Measurements from ENCODE around the gene NHP2.
A peak's percentile ranks its signal among the peaks of the same experiment; 100 is the strongest.

The NHP2 gene

GRCh38 chr5:178121391-178122276 lies 32.1 kb downstream of the NHP2 start:
- Histone ChIP-seq H3K9me3 (ENCODE audit: control extremely low read depth in 1 of 5, control insufficient read depth in 4 of 5, insufficient read depth in 2 of 5, low read depth in 1 of 5, low read length in 4 of 5) (no peaks in the 10 kb centered on the region), H3K27me3 (replicated peaks in 2 of 5; ENCODE audit: control insufficient read depth in 4 of 5, insufficient read depth in 5 of 5, low read length in 4 of 5) (peaks cover 0 to 13% (median 5%) of the 10 kb centered on the region in 5 experiments), H3K4me3 (ENCODE audit: control insufficient read depth in 1 of 7, extremely low read depth in 1 of 7, insufficient read depth in 4 of 7, low read depth in 2 of 7, low read length in 6 of 7) (peak overlapping the region in 1 of 7 experiments; percentile 28), H3K27ac (ENCODE audit: insufficient read depth in 1 of 2, low read depth in 1 of 2, low read length in 2 of 2, poor library complexity in 1 of 2, severe bottlenecking in 2 of 2) (no peak overlapping the region), H3K36me3 (ENCODE audit: control insufficient read depth in 4 of 4, insufficient read depth in 4 of 4, low read length in 3 of 4) (no peaks in the 10 kb centered on the region), H3K4me1 (ENCODE audit: control extremely low read depth in 1 of 4, control insufficient read depth in 4 of 4, insufficient read depth in 4 of 4, low read length in 3 of 4) (peaks cover 6 to 75% (median 61%) of the 10 kb centered on the region in 4 experiments)
- ChIA-PET CTCF (interaction anchor here (0.6 to 11.1 kb wide), 12 partner anchors 7 to 61 kb away, joined by 3 to 137 read pairs (median 4); no protein-coding TSS in a partner anchor), POLR2A (interaction anchor here (2.1 to 6.1 kb wide), 2 partner anchors 7 to 9 kb away, joined by 10 to 27 read pairs; partner anchors contain the start of genes N4BP3 and RMND5B)
- DNase-seq = no peak
- 93% methylated on average over 34 of the region's 38 CpGs for WGBS (ENCODE audit: insufficient coverage)

DNA sequence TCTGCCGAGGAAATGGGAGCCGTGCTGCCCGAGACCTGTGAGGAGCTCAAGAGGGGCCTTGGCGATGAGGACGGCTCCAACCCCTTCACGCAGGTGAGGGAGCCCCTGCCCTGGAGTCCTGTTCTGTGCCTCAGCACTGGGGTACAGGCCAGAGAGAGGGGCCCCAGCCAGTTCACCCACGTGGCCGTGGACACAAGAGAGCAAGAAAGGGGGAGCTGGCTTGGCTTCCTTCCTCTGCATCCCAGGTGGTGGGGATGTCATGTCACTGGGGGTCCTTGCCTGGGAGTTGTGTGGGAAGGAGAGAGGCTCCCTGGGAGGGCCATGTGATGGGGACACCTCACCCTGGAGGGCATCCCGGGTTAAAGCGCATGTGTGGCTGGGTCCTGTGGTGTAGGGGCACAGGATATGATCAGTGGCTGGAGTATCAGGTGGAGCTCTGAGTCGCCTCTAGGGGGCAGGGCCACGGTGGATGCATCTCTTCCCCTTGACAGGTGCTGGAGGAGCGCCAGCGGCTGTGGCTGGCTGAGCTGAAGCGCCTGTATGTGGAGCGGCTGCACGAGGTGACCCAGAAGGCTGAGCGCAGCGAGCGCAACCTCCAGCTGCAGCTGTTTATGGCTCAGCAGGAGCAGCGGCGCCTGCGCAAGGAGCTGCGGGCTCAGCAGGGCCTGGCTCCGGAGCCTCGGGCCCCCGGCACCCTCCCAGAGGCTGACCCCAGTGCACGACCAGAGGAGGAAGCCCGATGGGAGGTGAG lies 32.9 kb downstream of the NHP2 start:
- Histone ChIP-seq H3K9me3 (ENCODE audit: control extremely low read depth in 1 of 5, control insufficient read depth in 4 of 5, insufficient read depth in 2 of 5, low read depth in 1 of 5, low read length in 4 of 5) (no peaks in the 10 kb centered on the region), H3K4me3 (ENCODE audit: control insufficient read depth in 1 of 7, extremely low read depth in 1 of 7, insufficient read depth in 4 of 7, low read depth in 2 of 7, low read length in 6 of 7) (peak overlapping the region in 1 of 7 experiments; percentile 28), H3K4me1 (ENCODE audit: control extremely low read depth in 1 of 4, control insufficient read depth in 4 of 4, insufficient read depth in 4 of 4, low read length in 3 of 4) (peaks cover 6 to 78% (median 65%) of the 10 kb centered on the region in 4 experiments), H3K27ac (ENCODE audit: insufficient read depth in 1 of 2, low read depth in 1 of 2, low read length in 2 of 2, poor library complexity in 1 of 2, severe bottlenecking in 2 of 2) (no peak overlapping the region), H3K27me3 (replicated peaks in 2 of 5; ENCODE audit: control insufficient read depth in 4 of 5, insufficient read depth in 5 of 5, low read length in 4 of 5) (peaks cover 0 to 21% (median 8%) of the 10 kb centered on the region in 5 experiments), H3K36me3 (ENCODE audit: control insufficient read depth in 4 of 4, insufficient read depth in 4 of 4, low read length in 3 of 4) (no peaks in the 10 kb centered on the region)
- WGBS (ENCODE audit: insufficient coverage) = 26% methylated on average over 26 of the region's 29 CpGs
- ChIA-PET POLR2A (interaction anchor here (0.8 to 2.1 kb wide), 5 partner anchors 10 to 789 kb away, joined by 3 to 10 read pairs (median 3); partner anchors contain the start of gene RMND5B), CTCF (interaction anchor here (0.6 to 11.1 kb wide), 13 partner anchors 8 to 62 kb away, joined by 3 to 137 read pairs (median 4); no protein-coding TSS in a partner anchor)
- peak; percentile 93 to 97 (median 97) for DNase-seq

DNA sequence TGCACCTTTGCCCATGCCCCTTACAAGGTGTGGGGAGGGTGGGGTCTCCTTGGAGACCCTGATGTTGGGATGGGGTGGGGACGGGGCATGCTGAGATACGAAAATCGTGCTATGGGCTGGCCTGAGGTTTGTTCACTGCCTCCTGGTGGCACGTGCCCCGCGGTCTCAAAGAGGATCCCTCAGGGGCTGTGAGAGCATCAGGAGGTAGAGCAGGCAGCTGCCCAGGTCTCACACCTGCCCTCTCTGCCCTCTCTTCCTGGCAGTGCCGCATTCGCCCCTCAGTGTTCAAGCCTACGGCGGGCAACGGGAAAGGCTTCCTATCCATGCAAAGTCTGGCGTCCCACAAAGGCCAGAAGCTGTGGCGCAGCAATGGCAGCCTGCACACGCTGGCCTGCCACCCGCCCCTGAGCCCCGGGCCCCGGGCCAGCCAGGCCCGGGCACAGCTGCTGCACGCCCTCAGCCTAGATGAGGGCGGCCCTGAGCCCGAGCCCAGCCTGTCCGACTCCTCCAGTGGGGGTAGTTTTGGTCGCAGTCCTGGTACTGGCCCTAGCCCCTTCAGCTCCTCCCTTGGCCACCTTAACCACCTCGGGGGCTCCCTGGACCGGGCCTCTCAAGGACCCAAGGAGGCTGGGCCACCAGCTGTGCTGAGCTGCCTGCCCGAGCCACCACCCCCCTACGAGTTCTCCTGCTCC lies 33.6 kb downstream of the NHP2 start:
- CTCF ChIA-PET = interaction anchor here (1.1 to 11.1 kb wide), 8 partner anchors 8 to 62 kb away, joined by 3 to 137 read pairs (median 6); no protein-coding TSS in a partner anchor
- H3K27me3 ChIP-seq (replicated peaks in 2 of 5; ENCODE audit: control insufficient read depth in 4 of 5, insufficient read depth in 5 of 5, low read length in 4 of 5) = peaks cover 0 to 28% (median 13%) of the 10 kb centered on the region in 5 experiments
- H3K36me3 ChIP-seq (ENCODE audit: control insufficient read depth in 4 of 4, insufficient read depth in 4 of 4, low read length in 3 of 4) = no peaks in the 10 kb centered on the region
- no peaks in the 10 kb centered on the region for H3K9me3 ChIP-seq (ENCODE audit: control extremely low read depth in 1 of 5, control insufficient read depth in 4 of 5, insufficient read depth in 2 of 5, low read depth in 1 of 5, low read length in 4 of 5)
- H3K4me1 ChIP-seq (ENCODE audit: control extremely low read depth in 1 of 4, control insufficient read depth in 4 of 4, insufficient read depth in 4 of 4, low read length in 3 of 4) = peaks cover 6 to 84% (median 71%) of the 10 kb centered on the region in 4 experiments
- 93% methylated on average over 20 of the region's 27 CpGs for WGBS (ENCODE audit: insufficient coverage)
- DNase-seq = no peak
- H3K4me3 ChIP-seq (ENCODE audit: control insufficient read depth in 1 of 7, extremely low read depth in 1 of 7, insufficient read depth in 4 of 7, low read depth in 2 of 7, low read length in 6 of 7) = no peak overlapping the region
- H3K27ac ChIP-seq (ENCODE audit: insufficient read depth in 1 of 2, low read depth in 1 of 2, low read length in 2 of 2, poor library complexity in 1 of 2, severe bottlenecking in 2 of 2) = no peak overlapping the region
- POLR2A ChIA-PET = interaction anchor here (0.6 to 2.1 kb wide), 6 partner anchors 11 to 789 kb away, joined by 3 to 10 read pairs (median 3); partner anchors contain the start of gene RMND5B

- peak; percentile 49 to 82 (median 78) for DNase-seq
- ChIA-PET CTCF (interaction anchor here (1.2 to 11.1 kb wide), 4 partner anchors 9 to 40 kb away, joined by 3 to 137 read pairs (median 4); no protein-coding TSS in a partner anchor), POLR2A (interaction anchor here (1.7 kb wide), 1 partner anchor 13 kb away, joined by 7 read pairs; the partner anchor contains the start of gene RMND5B)
- 83% methylated on average over 13 of the region's 18 CpGs for WGBS (ENCODE audit: insufficient coverage)
- Histone ChIP-seq H3K4me1 (ENCODE audit: control extremely low read depth in 1 of 4, control insufficient read depth in 4 of 4, insufficient read depth in 4 of 4, low read length in 3 of 4) (peaks cover 6 to 90% (median 87%) of the 10 kb centered on the region in 4 experiments), H3K4me3 (ENCODE audit: control insufficient read depth in 1 of 7, extremely low read depth in 1 of 7, insufficient read depth in 4 of 7, low read depth in 2 of 7, low read length in 6 of 7) (peak overlapping the region in 1 of 7 experiments; percentile 38), H3K27ac (ENCODE audit: insufficient read depth in 1 of 2, low read depth in 1 of 2, low read length in 2 of 2, poor library complexity in 1 of 2, severe bottlenecking in 2 of 2) (no peak overlapping the region), H3K27me3 (replicated peaks in 2 of 5; ENCODE audit: control insufficient read depth in 4 of 5, insufficient read depth in 5 of 5, low read length in 4 of 5) (peaks cover 0 to 43% (median 18%) of the 10 kb centered on the region in 5 experiments), H3K9me3 (ENCODE audit: control extremely low read depth in 1 of 5, control insufficient read depth in 4 of 5, insufficient read depth in 2 of 5, low read depth in 1 of 5, low read length in 4 of 5) (no peaks in the 10 kb centered on the region), H3K36me3 (ENCODE audit: control insufficient read depth in 4 of 4, insufficient read depth in 4 of 4, low read length in 3 of 4) (no peaks in the 10 kb centered on the region)
Measured at GRCh38 chr5:178117923-178118701, 35.6 kb downstream of the NHP2 start.

- peaks cover 6 to 85% (median 82%) of the 10 kb centered on the region in 4 experiments for H3K4me1 ChIP-seq (ENCODE audit: control extremely low read depth in 1 of 4, control insufficient read depth in 4 of 4, insufficient read depth in 4 of 4, low read length in 3 of 4)
- CTCF ChIA-PET = interaction anchor here (0.8 to 11.1 kb wide), 6 partner anchors 12 to 39 kb away, joined by 3 to 137 read pairs (median 4); no protein-coding TSS in a partner anchor
- H3K27ac ChIP-seq (ENCODE audit: insufficient read depth in 1 of 2, low read depth in 1 of 2, low read length in 2 of 2, poor library complexity in 1 of 2, severe bottlenecking in 2 of 2) = no peak overlapping the region
Measured at GRCh38 chr5:178116143-178116885, 37.4 kb downstream of the NHP2 start.

More at GRCh38 chr5:178116143-178116885, 37.4 kb downstream of the NHP2 start:
- Histone ChIP-seq H3K36me3 (ENCODE audit: control insufficient read depth in 4 of 4, insufficient read depth in 4 of 4, low read length in 3 of 4) (no peaks in the 10 kb centered on the region), H3K4me3 (ENCODE audit: control insufficient read depth in 1 of 7, extremely low read depth in 1 of 7, insufficient read depth in 4 of 7, low read depth in 2 of 7, low read length in 6 of 7) (peak overlapping the region in 3 of 7 experiments; percentile 26 to 55 (median 48)), H3K27me3 (replicated peaks in 2 of 5; ENCODE audit: control insufficient read depth in 4 of 5, insufficient read depth in 5 of 5, low read length in 4 of 5) (peaks cover 0 to 56% (median 21%) of the 10 kb centered on the region in 5 experiments), H3K9me3 (ENCODE audit: control extremely low read depth in 1 of 5, control insufficient read depth in 4 of 5, insufficient read depth in 2 of 5, low read depth in 1 of 5, low read length in 4 of 5) (peaks cover 0 to 6% (median 0%) of the 10 kb centered on the region in 5 experiments)
- POLR2A ChIA-PET = interaction anchor here (0.6 to 4.9 kb wide), 8 partner anchors 8 to 73 kb away, joined by 3 to 27 read pairs (median 7); partner anchors contain the start of genes NHP2 and RMND5B
- WGBS (ENCODE audit: insufficient coverage) = 9% methylated on average over 7 of the region's 22 CpGs
- peak; percentile 85 to 98 (median 98) for DNase-seq
